K562 (cell line): ENCODE measurements around the gene NPC1L1. TPM values are rescaled to one million over a fixed set of nuclear protein-coding genes. Genes with fewer than 3 reads are reported as not detected.

Source experiments
- ATF1 ChIP-seq, 2 experiments: fragments of 450-650 bp in 1 of 2; IDR thresholded peaks; 2 replicates each; pipeline ENCODE4 v1.6.1; 2016; ENCODE audit warnings: missing compliant biosample characterization in 1 of 2, missing genetic modification characterization in 1 of 2
- CBFB ChIP-seq: sonication (generic); formaldehyde crosslinking; IDR thresholded peaks from 2 replicates; pipeline ENCODE4 v1.4.0; 2020; ENCODE audit warnings: mild to moderate bottlenecking, missing genetic modification reagents
- FOXJ3 ChIP-seq: sonication (generic); formaldehyde crosslinking; IDR thresholded peaks from 2 replicates; pipeline ENCODE4 v1.4.0; 2020; ENCODE audit warnings: mild to moderate bottlenecking, missing genetic modification reagents
- HLTF ChIP-seq: fragments of 450-650 bp; IDR thresholded peaks from 2 replicates; pipeline ENCODE4 v1.6.1; 2016
- HNRNPUL1 ChIP-seq: fragments of 200-400 bp; formaldehyde crosslinking; IDR thresholded peaks from 2 replicates; pipeline ENCODE4 v1.6.1; 2017; ENCODE audit warnings: low read length
- PHF21A ChIP-seq: fragments of 450-650 bp; IDR thresholded peaks from 2 replicates; pipeline ENCODE4 v1.6.1; 2017; ENCODE audit warnings: low read depth, borderline replicate concordance
- RAD21 ChIP-seq, 2 experiments: fragments of 250-450 bp in 1 of 2; fragments of 450-650 bp in 1 of 2; sonication (Bioruptor Pico) in 1 of 2; formaldehyde crosslinking in 1 of 2; IDR thresholded peaks in 1 of 2; conservative IDR thresholded peaks in 1 of 2; 2 replicates each; pipeline versions ENCODE4 v1.4.0 to v1.8.0; 2020 to 2022; ENCODE audit warnings: mild to moderate bottlenecking in 2 of 2, moderate library complexity in 1 of 2
- RBM17 ChIP-seq: fragments of 200-400 bp; formaldehyde crosslinking; IDR thresholded peaks from 2 replicates; pipeline ENCODE4 v1.6.1; 2017; ENCODE audit warnings: low read depth, mild to moderate bottlenecking, low read length, borderline replicate concordance
- SIX5 ChIP-seq, 2 experiments: IDR thresholded peaks; 2 replicates each; pipeline ENCODE4 v1.6.1; 2011; ENCODE audit warnings: low read length in 2 of 2, borderline replicate concordance in 1 of 2, low read depth in 1 of 2, mild to moderate bottlenecking in 1 of 2, moderate library complexity in 1 of 2; ENCODE audit not compliant: insufficient read depth in 1 of 2
- TCF3 ChIP-seq: sonication (generic); formaldehyde crosslinking; IDR thresholded peaks from 2 replicates; pipeline ENCODE4 v1.4.0; 2020; ENCODE audit warnings: mild to moderate bottlenecking, missing genetic modification reagents
- XRCC3 ChIP-seq: fragments of 450-650 bp; IDR thresholded peaks from 2 replicates; pipeline ENCODE4 v1.6.1; 2017; ENCODE audit warnings: mild to moderate bottlenecking, moderate library complexity
- ZBTB7A ChIP-seq: IDR thresholded peaks from 2 replicates; pipeline ENCODE4 v1.6.1; 2011; ENCODE audit warnings: low read depth, mild to moderate bottlenecking, low read length, moderate library complexity, borderline replicate concordance; ENCODE audit not compliant: control insufficient read depth
- ZEB2 ChIP-seq: fragments of 450-650 bp; IDR thresholded peaks from 2 replicates; pipeline ENCODE4 v1.6.1; 2016
- ZKSCAN3 ChIP-seq: fragments of 250-450 bp; sonication (Bioruptor Pico); IDR thresholded peaks from 2 replicates; pipeline ENCODE4 v1.4.0; 2020
- ZNF165 ChIP-seq: fragments of 250-450 bp; sonication (Bioruptor Pico); IDR thresholded peaks from 2 replicates; pipeline ENCODE4 v1.4.0; 2020; ENCODE audit warnings: borderline replicate concordance
- ZNF224 ChIP-seq: sonication (generic); formaldehyde crosslinking; IDR thresholded peaks from 2 replicates; pipeline ENCODE4 v1.8.0; 2022; ENCODE audit warnings: mild to moderate bottlenecking, missing genetic modification reagents
- ZNF707 ChIP-seq: fragments of 250-450 bp; sonication (Bioruptor Pico); conservative IDR thresholded peaks from 2 replicates; pipeline ENCODE4 v1.8.0; 2022; ENCODE audit warnings: inconsistent platforms, mild to moderate bottlenecking, moderate library complexity
- polyA plus RNA-seq, 8 experiments: library from polyadenylated mRNA; depleted of rRNA in 4 of 8; stranded (reverse) in 5 of 8; unstranded in 3 of 8; fragments of >200 nt; fragmentation: Nextera tagmentation in 2 of 8; fragmentation: Illumina TruSeq in 1 of 8; extraction: Ambion mirVana in 2 of 8; extraction: Trizol in 1 of 8; gene quantifications; 2 replicates each; pipeline versions ENCODE4 v1.2.1 to v1.2.3, GENCODE V29; 2011 to 2014; ENCODE audit warnings: inconsistent platforms in 1 of 8, missing spikeins in 1 of 8
- total RNA-seq, 7 experiments: library from RNA; depleted of rRNA in 6 of 7; stranded (reverse); fragments of >200 nt in 6 of 7; fragmentation: Illumina TruSeq in 2 of 7; extraction: Trizol in 2 of 7; gene quantifications; 2 replicates each; pipeline versions ENCODE4 v1.2.1 to v1.2.3, GENCODE V29; 2011 to 2021; ENCODE audit warnings: low replicate concordance in 1 of 7
- TF ChIP-seq, protein P1 (sequence below): fragments of 450-650 bp; IDR thresholded peaks from 2 replicates; pipeline ENCODE4 v1.6.1; 2016
- TF ChIP-seq, protein P2 (sequence below): fragments of 450-650 bp; IDR thresholded peaks from 2 replicates; pipeline ENCODE4 v1.6.1; 2016; ENCODE audit warnings: low read depth

Gene NPC1L1
- total and polyA plus RNA-seq, 9 of the 15 experiments (the other 6 are each of a cell fraction or from before 2014, with no cell fraction given): 0.01 to 0.18 (median 0.07) TPM; not detected in 4

GRCh38 chr7:44490351-44491200 lies 50.6 kb downstream of the NPC1L1 start, which contains the start of gene NUDCD3 (continued):
- TF ChIP-seq HNRNPUL1 (no peak), PHF21A (peak; percentile 47; the same call in 1 of the 2 replicates), RAD21 (CRISPR knock-in tag; conservative IDR thresholded peaks at IDR 0.05 in 1 of 2, IDR thresholded peaks at IDR 0.05 in 1 of 2) (no peak; a peak in 1 of 4 replicates), TCF3 (CRISPR knock-in tag) (no peak), ZBTB7A (peak; percentile 54; the same call in 1 of the 2 replicates), FOXJ3 (no peak), HLTF (peak; percentile 49; the same call in 1 of the 2 replicates), SIX5 (IDR thresholded peaks at IDR 0.05; ENCODE audit: borderline replicate concordance in 1 of 2, insufficient read depth in 1 of 2, low read depth in 1 of 2, low read length in 2 of 2) (peak; percentile 43 to 58; a peak in 3 of 4 replicates), CBFB (CRISPR knock-in tag) (peak; percentile 61; the same call in 1 of the 2 replicates), ZNF165 (no peak), ZKSCAN3 (CRISPR knock-in tag) (no peak), RBM17 (no peak), ZEB2 (peak; percentile 98), XRCC3 (no peak), ZNF707 (CRISPR knock-in tag) (no peak), ZNF224 (CRISPR knock-in tag) (no peak), ATF1 (CRISPR knock-in tag; IDR thresholded peaks at IDR 0.05) (peak; percentile 17; the same call in 1 of the 2 replicates), ATF1 (tag; IDR thresholded peaks at IDR 0.05) (peak; percentile 93)
- TF ChIP-seq, protein P1, sequence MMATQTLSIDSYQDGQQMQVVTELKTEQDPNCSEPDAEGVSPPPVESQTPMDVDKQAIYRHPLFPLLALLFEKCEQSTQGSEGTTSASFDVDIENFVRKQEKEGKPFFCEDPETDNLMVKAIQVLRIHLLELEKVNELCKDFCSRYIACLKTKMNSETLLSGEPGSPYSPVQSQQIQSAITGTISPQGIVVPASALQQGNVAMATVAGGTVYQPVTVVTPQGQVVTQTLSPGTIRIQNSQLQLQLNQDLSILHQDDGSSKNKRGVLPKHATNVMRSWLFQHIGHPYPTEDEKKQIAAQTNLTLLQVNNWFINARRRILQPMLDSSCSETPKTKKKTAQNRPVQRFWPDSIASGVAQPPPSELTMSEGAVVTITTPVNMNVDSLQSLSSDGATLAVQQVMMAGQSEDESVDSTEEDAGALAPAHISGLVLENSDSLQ: peak; percentile 65; the same call in 1 of the 2 replicates
- TF ChIP-seq, protein P2, sequence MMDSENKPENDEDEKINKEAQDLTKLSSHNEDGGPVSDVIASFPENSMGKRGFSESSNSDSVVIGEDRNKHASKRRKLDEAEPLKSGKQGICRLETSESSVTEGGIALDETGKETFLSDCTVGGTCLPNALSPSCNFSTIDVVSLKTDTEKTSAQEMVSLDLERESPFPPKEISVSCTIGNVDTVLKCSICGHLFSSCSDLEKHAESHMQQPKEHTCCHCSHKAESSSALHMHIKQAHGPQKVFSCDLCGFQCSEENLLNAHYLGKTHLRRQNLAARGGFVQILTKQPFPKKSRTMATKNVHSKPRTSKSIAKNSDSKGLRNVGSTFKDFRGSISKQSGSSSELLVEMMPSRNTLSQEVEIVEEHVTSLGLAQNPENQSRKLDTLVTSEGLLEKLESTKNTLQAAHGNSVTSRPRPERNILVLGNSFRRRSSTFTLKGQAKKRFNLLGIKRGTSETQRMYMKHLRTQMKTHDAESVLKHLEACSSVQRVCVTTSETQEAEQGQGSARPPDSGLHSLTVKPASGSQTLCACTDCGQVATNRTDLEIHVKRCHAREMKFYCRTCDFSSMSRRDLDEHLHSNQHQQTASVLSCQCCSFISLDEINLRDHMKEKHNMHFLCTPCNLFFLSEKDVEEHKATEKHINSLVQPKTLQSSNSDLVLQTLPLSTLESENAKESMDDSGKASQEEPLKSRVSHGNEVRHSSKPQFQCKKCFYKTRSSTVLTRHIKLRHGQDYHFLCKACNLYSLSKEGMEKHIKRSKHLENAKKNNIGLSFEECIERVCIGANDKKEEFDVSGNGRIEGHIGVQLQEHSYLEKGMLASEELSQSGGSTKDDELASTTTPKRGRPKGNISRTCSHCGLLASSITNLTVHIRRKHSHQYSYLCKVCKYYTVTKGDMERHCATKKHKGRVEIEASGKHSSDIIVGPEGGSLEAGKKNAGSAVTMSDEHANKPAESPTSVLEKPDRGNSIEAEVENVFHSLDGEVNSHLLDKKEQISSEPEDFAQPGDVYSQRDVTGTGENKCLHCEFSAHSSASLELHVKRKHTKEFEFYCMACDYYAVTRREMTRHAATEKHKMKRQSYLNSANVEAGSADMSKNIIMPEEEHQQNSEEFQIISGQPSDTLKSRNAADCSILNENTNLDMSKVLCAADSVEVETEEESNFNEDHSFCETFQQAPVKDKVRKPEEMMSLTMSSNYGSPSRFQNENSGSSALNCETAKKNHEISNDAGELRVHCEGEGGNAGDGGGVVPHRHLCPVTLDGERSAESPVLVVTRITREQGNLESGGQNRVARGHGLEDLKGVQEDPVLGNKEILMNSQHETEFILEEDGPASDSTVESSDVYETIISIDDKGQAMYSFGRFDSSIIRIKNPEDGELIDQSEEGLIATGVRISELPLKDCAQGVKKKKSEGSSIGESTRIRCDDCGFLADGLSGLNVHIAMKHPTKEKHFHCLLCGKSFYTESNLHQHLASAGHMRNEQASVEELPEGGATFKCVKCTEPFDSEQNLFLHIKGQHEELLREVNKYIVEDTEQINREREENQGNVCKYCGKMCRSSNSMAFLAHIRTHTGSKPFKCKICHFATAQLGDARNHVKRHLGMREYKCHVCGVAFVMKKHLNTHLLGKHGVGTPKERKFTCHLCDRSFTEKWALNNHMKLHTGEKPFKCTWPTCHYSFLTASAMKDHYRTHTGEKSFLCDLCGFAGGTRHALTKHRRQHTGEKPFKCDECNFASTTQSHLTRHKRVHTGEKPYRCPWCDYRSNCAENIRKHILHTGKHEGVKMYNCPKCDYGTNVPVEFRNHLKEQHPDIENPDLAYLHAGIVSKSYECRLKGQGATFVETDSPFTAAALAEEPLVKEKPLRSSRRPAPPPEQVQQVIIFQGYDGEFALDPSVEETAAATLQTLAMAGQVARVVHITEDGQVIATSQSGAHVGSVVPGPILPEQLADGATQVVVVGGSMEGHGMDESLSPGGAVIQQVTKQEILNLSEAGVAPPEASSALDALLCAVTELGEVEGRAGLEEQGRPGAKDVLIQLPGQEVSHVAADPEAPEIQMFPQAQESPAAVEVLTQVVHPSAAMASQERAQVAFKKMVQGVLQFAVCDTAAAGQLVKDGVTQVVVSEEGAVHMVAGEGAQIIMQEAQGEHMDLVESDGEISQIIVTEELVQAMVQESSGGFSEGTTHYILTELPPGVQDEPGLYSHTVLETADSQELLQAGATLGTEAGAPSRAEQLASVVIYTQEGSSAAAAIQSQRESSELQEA: no peak
